GM13977 (cell line): ENCODE results near the gene SETD1B.

Source experiments
- DNase-seq: peaks from one replicate; pipeline ENCODE4 v3.0.0; 2012; ENCODE audit warnings: low spot score
- in situ Hi-C: fragments of 300-500 bp; cut with MboI; formaldehyde crosslinking; loops from one replicate; pipeline ENCODE4 v1.12.0; 2022; ENCODE audit warnings: low sequenced_read_pairs, low pct_unique_long_range_greater_than_20kb, mixed read lengths, inconsistent platforms; ENCODE audit not compliant: unreplicated experiment
- TF ChIP-seq, protein P1 (sequence below): IDR thresholded peaks from 2 replicates; pipeline ENCODE4 v1.5.1; 2012; ENCODE audit warnings: mild to moderate bottlenecking, control low read depth; ENCODE audit not compliant: insufficient read depth; ENCODE audit errors: extremely low read depth, missing control alignments

Gene SETD1B

DNA sequence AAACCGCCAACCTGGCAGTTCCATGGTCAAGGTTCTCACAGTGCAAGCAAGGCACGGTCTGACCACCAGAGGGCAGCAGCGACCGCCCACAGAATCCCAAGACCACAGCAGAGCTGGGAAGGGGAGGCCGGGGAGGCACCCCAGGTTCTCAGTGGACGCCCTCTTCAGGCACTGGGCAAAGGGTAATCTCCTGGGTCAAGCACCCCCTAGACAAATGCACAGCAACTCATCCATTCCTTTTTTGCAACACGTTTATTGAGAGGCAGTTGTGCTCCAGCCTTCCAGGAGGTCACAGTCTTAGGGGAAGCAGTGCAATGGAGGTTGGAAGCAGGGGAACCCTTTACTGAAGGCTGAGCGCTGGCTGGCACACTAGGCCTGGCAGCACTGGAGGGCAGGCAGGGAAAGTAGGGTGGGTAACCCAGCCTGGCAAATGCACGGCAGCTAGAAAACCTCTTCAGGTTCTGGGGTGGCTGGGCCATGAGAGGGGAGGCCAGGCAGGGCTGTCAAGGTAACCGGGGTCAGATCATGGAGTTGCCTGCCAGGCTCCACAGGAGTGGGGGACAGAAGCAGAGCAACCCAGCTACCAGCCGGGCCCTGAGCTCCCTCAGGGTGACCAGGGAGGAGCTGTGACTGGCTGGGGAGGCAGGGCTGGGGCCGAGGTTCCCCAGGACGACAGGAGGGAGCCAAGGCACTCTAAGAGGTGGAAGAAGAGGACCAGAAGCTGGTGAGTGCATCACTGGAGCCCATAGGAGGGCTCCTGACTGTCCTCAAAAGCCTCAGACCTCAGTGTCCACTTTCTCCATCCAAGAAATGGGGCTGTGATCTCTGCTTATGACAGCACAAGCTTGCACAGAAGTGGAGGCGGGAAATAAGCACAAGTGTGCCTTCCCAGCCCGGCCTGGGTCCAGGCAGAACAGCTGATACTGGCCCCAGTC is 8.5 kb upstream of the SETD1B start:
- peak; percentile 86 for DNase-seq
- in situ Hi-C loops, result no loop called here
- TF ChIP-seq, protein P1, sequence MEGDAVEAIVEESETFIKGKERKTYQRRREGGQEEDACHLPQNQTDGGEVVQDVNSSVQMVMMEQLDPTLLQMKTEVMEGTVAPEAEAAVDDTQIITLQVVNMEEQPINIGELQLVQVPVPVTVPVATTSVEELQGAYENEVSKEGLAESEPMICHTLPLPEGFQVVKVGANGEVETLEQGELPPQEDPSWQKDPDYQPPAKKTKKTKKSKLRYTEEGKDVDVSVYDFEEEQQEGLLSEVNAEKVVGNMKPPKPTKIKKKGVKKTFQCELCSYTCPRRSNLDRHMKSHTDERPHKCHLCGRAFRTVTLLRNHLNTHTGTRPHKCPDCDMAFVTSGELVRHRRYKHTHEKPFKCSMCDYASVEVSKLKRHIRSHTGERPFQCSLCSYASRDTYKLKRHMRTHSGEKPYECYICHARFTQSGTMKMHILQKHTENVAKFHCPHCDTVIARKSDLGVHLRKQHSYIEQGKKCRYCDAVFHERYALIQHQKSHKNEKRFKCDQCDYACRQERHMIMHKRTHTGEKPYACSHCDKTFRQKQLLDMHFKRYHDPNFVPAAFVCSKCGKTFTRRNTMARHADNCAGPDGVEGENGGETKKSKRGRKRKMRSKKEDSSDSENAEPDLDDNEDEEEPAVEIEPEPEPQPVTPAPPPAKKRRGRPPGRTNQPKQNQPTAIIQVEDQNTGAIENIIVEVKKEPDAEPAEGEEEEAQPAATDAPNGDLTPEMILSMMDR, result peak; percentile 98

DNA sequence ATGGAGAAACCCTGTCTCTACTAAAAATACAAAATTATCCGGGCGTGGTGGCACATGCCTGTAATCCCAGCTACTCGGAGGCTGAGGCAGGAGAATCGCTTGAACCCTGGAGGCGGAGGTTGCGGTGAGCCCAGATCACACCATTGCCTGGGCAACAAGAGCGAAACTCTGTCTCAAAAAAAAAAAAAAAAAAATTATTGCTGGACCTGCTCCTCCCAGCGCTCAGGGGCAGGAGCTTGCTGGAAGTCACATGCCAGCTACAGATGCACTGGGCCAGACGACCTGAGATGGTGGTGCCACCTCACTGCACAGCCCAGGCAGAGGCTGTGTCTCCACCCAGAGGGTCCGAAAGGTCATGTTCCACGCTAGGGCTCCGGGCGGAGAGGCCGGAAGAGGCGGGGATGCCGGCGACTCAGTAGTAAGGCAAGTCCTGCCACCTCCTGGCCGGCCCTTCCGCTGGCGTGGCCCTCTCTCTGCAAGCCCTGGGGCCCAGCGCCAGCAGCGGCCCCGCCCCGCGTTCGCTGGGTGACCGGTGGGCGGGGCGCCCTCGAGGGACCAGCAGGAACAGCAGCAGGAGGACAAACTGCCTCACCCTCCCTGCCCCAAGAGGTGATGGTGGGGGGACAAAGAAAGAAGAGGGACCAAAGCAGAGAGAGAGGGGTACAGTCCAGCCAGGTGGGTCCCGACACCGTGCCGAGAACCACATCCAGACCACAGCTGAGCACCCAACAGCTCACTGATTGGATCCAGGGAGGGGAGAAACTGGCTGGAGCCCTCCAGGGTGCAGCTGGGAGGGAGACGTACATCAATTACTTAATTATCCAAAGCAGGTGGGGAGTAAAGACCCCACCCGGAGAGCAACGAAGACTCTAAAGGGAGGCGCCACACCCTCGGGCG is 6.7 kb upstream of the SETD1B start:
- TF ChIP-seq, protein P1, result no peak
- no peak for DNase-seq
- in situ Hi-C loops, result no loop called here

GRCh38 chr12:121797937-121798786 is 5.6 kb upstream of the SETD1B start:
- in situ Hi-C loops, result no loop called here
- TF ChIP-seq, protein P1, result no peak
- DNase-seq, result no peak

- in situ Hi-C loops, result no loop called here
- no peak for DNase-seq
- TF ChIP-seq, protein P1, result no peak
Measured at GRCh38 chr12:121798787-121799155, 5.0 kb upstream of the SETD1B start.

DNA sequence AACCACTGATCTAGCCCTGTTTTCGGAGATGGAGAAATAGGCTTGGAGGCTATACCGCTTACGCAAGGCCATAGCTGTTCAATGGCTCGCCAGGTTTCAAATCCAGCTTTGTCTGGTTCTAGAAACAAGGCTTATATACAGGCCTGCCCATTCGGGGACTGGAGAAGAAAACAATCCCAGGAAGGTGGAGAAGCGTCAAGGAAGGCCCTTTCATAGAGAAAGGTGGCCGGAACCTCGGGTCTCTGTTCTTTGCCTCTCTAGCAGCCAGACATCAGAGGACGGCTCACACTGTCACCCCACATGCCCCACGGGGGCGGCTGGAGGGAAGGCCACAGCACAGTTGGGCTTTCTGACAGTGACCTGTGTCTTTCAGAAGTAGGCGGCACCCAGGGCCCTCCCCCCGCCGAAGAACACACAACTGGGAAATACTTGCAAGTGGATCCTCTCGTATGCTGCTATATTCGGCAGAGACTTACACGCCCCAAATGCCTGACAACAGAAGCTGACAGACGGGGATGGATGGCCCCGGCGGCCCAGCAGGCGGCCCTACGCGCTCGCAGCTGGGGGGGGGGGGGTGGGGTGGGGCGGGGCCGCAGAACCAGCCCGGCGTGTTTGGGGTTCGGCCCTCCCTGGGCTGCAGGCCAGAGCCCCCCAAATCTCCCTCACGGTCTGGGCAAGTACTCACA is 4.5 kb upstream of the SETD1B start:
- TF ChIP-seq, protein P1, result no peak
- peak; percentile 80 for DNase-seq
- in situ Hi-C loops, result no loop called here
